NCI-H2029 treated with DMSO at 0.1 percent for 48 hours (cell line): ENCODE measurements around the gene TSPAN9.
A peak's percentile ranks its signal among the peaks of the same experiment; 100 is the strongest.

Experiments used
- DNase-seq: peaks from one replicate; lab custom pipeline; 2025; lab: John Stamatoyannopoulos, UW

The TSPAN9 gene

GRCh38 chr12:3141339-3142321 is 64.5 kb downstream of the TSPAN9 start:
- DNase-seq = no peak

- DNase-seq = no peak
Observed at GRCh38 chr12:3142386-3142785, 65.2 kb downstream of the TSPAN9 start.

- no peak for DNase-seq
Observed at GRCh38 chr12:3144495-3144894, 67.3 kb downstream of the TSPAN9 start.

- no peak for DNase-seq
Observed at GRCh38 chr12:3145033-3145432, 67.9 kb downstream of the TSPAN9 start.

GRCh38 chr12:3145546-3146310 is 68.5 kb downstream of the TSPAN9 start:
- no peak for DNase-seq

GRCh38 chr12:3147260-3147659 is 70.1 kb downstream of the TSPAN9 start:
- DNase-seq = no peak

GRCh38 chr12:3148366-3149000 is 71.3 kb downstream of the TSPAN9 start:
- no peak for DNase-seq

GRCh38 chr12:3149515-3150307 is 72.5 kb downstream of the TSPAN9 start:
- DNase-seq = no peak

- DNase-seq = no peak
Observed at GRCh38 chr12:3150308-3150670, 73.1 kb downstream of the TSPAN9 start.

GRCh38 chr12:3150931-3151835 is 74.0 kb downstream of the TSPAN9 start:
- DNase-seq = peak; percentile 66

GRCh38 chr12:3152011-3152511 is 74.9 kb downstream of the TSPAN9 start:
- peak; percentile 58 for DNase-seq

GRCh38 chr12:3152892-3153291 is 75.7 kb downstream of the TSPAN9 start:
- DNase-seq = peak; percentile 30

GRCh38 chr12:3154006-3154405 is 76.8 kb downstream of the TSPAN9 start:
- DNase-seq = no peak

- no peak for DNase-seq
Observed at GRCh38 chr12:3155702-3156370, 78.7 kb downstream of the TSPAN9 start.

GRCh38 chr12:3157581-3158323 is 80.6 kb downstream of the TSPAN9 start:
- no peak for DNase-seq

- no peak for DNase-seq
Observed at GRCh38 chr12:3158851-3159465, 81.8 kb downstream of the TSPAN9 start.

- DNase-seq = no peak
Observed at GRCh38 chr12:3160081-3160480, 82.9 kb downstream of the TSPAN9 start.

- peak; percentile 48 for DNase-seq
Observed at GRCh38 chr12:3161861-3162260, 84.7 kb downstream of the TSPAN9 start.
